GM23338 (cell line): ENCODE measurements around the gene GUCY1A2.

Source experiments
- CREB1 ChIP-seq: fragments of 250-450 bp; sonication (Bioruptor Pico); IDR thresholded peaks from 2 replicates; pipeline ENCODE4 v1.5.0; 2020; ENCODE audit warnings: low read depth, mild to moderate bottlenecking, moderate library complexity
- EZH2 ChIP-seq: fragments of 200-600 bp; sonication (generic); IDR thresholded peaks from one replicate; pipeline ENCODE4 v1.8.0; 2017; ENCODE audit warnings: antibody characterized with exemption, mild to moderate bottlenecking, low read depth; ENCODE audit not compliant: unreplicated experiment
- TF ChIP-seq, protein P1 (sequence below), 2 experiments: fragments of 200-600 bp in 1 of 2; sonication (generic) in 1 of 2; conservative IDR thresholded peaks; 2 replicates each; pipeline versions ENCODE4 v1.5.1 to v1.6.1; 2016 to 2017; ENCODE audit warnings: antibody characterized with exemption in 2 of 2, low read depth in 2 of 2, mild to moderate bottlenecking in 2 of 2, moderate library complexity in 1 of 2

DNA sequence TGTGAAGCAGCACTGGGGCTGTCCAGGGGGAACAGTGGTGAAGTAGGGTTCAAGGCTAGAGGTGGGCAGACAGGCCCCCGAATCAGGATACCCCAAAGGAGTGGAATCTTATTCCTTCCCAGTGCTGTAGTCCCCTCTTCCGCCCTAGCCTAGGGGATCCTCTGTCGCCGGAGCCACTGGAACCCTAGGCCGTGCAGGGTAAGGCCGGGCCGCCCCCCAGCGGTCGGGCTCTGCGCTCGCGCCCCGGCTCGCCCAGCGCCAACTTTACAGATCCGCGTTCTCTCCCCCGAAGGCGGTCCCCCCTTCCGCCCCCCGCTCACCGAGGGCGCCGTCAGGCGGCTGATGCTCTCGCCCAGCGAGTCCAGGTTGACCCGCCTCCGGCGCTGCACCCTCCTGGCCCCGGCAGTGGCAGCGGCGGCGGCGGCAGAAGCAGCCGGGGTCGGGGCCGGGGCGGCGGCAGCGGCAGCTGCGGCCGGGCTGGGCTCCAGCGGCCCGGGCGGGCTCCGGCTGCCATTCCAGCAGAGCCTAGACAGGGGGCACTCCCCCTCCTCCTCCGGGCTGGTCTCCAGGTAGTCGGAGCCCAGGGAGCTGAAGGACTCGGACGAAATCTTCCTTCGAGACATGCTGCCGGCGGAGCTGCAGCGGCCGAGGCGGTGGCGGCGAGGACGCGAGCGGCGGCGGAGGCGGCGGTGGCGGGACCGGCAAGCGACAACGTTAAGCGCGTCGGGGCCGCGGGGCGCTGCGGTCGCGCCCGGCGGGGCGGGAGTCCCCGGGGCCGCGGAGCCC is 650 bp downstream of the GUCY1A2 start:
- TF ChIP-seq, protein P1, sequence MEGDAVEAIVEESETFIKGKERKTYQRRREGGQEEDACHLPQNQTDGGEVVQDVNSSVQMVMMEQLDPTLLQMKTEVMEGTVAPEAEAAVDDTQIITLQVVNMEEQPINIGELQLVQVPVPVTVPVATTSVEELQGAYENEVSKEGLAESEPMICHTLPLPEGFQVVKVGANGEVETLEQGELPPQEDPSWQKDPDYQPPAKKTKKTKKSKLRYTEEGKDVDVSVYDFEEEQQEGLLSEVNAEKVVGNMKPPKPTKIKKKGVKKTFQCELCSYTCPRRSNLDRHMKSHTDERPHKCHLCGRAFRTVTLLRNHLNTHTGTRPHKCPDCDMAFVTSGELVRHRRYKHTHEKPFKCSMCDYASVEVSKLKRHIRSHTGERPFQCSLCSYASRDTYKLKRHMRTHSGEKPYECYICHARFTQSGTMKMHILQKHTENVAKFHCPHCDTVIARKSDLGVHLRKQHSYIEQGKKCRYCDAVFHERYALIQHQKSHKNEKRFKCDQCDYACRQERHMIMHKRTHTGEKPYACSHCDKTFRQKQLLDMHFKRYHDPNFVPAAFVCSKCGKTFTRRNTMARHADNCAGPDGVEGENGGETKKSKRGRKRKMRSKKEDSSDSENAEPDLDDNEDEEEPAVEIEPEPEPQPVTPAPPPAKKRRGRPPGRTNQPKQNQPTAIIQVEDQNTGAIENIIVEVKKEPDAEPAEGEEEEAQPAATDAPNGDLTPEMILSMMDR (conservative IDR thresholded peaks at IDR 0.05; ENCODE audit: low read depth in 2 of 2), result peak; percentile 61 to 84
- TF ChIP-seq EZH2, result peak; percentile 55
- TF ChIP-seq CREB1 (CRISPR knock-in tag), result no peak
